ENCODE results near the gene SDSL. TPM values are rescaled to one million over a fixed set of nuclear protein-coding genes. Genes with fewer than 3 reads are reported as not detected.

Gene SDSL
- total RNA-seq, 2 donors from 2014 or later: 14.7 to 20.1 TPM

DNA sequence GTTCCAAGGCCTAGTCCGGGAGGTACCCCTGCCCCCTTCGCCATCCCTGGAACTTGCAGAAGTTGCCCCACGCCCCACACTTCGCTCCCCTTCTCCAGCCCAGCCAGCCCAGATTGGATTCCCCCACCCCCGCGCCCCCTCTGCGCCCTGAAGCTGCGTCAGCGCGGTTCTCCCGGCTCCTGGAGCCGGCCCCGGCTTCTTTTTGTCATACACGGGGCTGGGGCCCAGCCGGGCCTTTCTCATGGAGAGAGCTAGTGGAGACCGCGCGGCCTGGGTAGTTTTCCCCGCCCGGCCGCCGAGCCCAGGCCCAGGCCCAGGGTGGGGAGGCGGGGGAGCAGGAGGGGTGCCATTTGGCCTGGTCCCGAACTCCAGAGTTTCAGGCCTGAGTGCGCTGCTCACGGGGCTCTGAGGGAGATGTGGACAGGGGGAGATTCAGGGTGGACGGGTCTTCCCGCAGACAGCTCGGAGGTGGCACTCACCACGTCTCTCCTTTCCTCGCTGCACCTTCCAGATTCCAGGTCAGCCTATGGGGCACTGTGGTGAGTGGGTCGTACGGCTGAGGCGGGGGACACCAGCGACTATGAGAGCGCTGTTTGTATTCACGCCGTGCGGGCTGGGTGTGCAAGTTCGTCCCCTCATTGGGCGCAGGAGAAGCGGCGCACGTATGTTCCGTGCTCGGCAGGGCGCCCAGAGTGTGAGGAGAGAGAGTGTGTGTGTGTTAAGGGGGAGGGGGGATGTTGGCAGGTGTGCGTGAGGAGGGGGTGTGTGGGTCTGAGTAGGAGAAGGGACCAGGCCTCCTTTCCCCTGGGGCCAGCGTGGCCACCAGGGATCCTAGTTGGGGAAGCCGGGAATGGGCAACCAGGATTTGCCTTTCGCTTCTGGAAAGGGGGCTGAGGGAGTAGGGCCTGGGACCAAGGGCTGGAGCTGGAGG, 50.3 kb downstream of the SDSL start:
- intact Hi-C loops (cut with DNase I, micrococcal nuclease): no loop called here
- ATAC-seq: no peak
- DNase-seq: no peak

DNA sequence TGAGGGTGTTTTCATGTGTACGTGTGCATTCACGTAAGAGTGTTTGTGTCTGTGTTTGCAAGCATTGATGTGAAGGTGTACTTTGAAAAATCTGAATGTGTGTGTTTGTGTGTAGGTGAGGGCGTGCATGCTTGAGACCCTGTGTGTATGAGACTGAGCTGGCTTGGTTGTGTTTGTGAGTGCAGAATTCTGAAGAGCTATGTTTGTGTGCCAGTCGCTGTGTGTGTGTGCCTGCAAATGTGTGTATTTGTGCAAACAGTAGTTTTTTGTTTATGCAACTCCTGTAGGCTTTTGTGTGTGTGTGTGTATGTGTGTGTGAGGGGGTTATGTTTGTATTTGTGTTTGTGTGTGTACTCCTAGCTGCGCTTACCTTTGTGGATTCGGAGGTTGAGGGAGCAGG, 51.2 kb downstream of the SDSL start:
- DNase-seq: no peak
- no peak for ATAC-seq
- intact Hi-C loops (cut with DNase I, micrococcal nuclease): no loop called here

GRCh38 chr12:113473942-113474341, 51.8 kb downstream of the SDSL start:
- no peak for ATAC-seq
- DNase-seq: no peak
- intact Hi-C loops (cut with DNase I, micrococcal nuclease): no loop called here

DNA sequence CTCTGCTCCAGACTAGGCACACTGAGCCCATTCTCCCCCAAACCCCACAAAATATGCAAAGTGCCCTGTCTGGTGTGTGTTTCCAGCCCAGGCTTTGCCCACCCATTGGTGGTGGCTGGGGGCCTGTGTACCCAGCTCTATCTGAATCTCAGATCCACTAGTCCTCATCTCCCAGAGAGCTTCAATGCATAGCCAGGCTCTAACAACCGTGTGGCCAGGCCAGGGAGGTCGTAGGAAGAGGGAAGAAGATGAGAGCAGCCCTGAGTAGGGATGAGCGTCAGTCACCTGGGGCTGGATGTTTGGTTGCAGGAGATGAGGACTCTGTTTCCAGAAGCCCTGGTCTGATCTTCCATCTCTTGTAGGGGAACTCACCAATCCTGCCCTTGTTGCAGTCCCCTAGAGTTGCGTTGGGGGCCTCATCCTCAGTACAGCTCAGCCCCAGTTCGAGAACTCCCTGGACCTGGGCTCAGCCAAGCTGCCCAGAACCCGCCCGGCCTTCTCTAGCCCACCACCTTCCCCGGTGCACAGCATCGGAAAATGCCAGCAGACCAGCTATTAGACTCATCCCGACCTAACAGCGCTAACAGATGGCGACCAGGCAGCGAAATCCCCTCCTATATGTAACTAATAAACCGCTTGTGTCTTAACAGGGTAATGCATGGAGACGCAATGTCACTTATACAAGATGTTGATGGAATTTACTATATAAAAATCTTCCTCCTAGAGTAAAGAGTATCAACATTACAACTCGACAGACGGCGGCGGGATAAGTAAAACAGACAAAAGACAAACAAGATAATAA, 52.7 kb downstream of the SDSL start:
- intact Hi-C loops (cut with DNase I, micrococcal nuclease): no loop called here
- ATAC-seq: no peak
- DNase-seq: no peak

- no peak for DNase-seq
- no peak for ATAC-seq
- intact Hi-C loops (cut with DNase I, micrococcal nuclease): no loop called here
Observed at GRCh38 chr12:113475451-113476175, 53.4 kb downstream of the SDSL start.

GRCh38 chr12:113476176-113476986, 54.2 kb downstream of the SDSL start:
- no peak for ATAC-seq
- intact Hi-C loops (cut with DNase I, micrococcal nuclease): no loop called here

GRCh38 chr12:113477171-113477841, 55.1 kb downstream of the SDSL start:
- ATAC-seq (no peak), DNase-seq (no peak)
- intact Hi-C loops (cut with DNase I, micrococcal nuclease): no loop called here

More at GRCh38 chr12:113476176-113476986, 54.2 kb downstream of the SDSL start:
- no peak for DNase-seq

GRCh38 chr12:113477842-113478215, 55.6 kb downstream of the SDSL start:
- ATAC-seq: no peak
- DNase-seq: no peak
- intact Hi-C loops (cut with DNase I, micrococcal nuclease): no loop called here

DNA sequence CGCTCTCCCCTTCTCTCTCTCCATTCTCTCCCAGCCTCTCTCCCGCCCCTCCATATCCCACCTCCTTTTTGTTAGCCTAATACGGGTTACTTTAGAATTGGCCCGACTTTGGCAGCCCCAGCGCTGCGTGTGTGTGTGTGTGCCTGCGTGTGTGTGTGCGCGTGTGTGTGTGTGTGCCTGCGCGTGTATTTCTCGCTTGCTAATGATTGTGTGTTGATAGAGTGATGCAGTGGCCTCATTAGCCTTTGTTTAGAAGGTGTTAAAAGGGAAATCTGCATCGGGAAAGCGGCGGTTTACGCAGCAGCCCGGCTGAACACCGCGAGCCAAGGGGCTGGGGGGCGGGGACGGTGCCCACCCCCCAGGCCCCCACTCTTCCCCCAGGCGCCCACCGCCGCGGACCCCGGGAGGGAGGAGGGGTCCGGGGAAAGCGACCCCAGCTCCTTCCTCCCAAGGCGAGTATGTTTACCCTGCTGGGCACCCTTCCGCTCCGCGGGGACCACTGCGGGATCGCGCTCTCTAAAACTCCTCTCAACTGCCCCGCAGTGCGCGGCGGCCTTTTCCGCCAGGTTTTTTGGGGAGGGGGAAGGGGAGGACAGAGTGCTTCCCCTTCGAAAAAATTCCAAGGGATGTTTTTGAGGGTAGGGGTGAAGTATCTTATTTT, 56.3 kb downstream of the SDSL start:
- no peak for DNase-seq
- intact Hi-C loops (cut with DNase I, micrococcal nuclease): no loop called here
- ATAC-seq: no peak

DNA sequence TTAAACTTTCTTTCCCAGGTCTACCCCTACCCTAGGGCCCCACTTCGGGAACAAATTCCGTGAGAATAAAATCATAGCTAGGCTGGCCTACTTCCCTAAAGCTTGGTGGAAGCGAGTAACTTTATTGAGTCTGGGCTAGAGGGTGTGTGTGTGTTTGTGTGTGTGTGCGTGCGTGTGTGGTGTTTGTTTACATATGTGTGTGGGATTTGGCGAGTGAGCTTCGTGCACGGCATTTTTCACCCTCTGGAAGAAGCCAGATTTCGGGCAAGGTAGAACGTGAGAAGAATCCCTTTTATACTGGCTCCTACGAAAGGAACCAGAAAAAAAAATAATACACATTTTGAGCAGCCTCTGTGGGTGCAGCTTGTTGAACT, 57.0 kb downstream of the SDSL start:
- DNase-seq (no peak), ATAC-seq (no peak)
- intact Hi-C loops (cut with DNase I, micrococcal nuclease): no loop called here

DNA sequence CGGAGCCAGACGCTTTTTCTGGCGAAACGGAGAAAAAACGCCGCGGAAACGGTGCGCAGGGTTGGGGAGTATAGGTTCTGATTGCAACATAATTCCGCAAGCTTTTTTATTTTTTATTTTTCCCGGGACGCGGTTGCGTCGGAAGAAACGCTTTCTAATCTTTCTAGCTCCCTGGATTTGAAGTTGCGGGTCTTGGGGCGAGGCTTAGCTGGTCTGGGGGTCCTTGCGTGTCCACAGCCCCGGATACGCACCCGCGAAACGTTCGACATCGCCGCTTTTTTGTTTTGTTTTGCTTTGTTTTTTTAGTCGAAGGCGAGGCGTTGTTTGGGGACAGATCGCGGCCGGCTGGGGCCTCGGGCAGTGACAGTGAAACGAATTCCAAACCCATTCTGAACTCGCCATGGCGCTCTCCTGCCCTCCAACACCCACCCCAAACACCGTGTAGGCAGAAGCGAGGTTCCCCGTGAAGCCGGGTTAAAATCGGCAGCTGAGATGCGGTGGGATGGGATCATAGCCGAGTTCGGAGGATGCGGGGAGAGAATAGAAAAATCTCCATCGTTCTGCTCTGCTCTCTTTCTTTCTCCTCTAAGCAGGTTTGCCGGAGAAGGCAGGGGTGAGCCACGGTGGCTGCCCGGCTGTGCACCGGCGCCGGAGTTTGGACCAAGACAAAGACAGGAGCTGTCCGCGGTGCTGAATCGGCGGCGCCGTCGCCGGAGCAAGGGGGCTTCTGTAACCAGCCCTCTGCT, 57.6 kb downstream of the SDSL start:
- ATAC-seq (no peak), DNase-seq (no peak)
- intact Hi-C loops (cut with DNase I, micrococcal nuclease): no loop called here

GRCh38 chr12:113480336-113480971, 58.3 kb downstream of the SDSL start:
- intact Hi-C loops (cut with DNase I, micrococcal nuclease): no loop called here
- no peak for DNase-seq
- ATAC-seq: no peak

GRCh38 chr12:113482334-113482733, 60.2 kb downstream of the SDSL start:
- intact Hi-C loops (cut with DNase I, micrococcal nuclease): no loop called here
- no peak for DNase-seq
- no peak for ATAC-seq

DNA sequence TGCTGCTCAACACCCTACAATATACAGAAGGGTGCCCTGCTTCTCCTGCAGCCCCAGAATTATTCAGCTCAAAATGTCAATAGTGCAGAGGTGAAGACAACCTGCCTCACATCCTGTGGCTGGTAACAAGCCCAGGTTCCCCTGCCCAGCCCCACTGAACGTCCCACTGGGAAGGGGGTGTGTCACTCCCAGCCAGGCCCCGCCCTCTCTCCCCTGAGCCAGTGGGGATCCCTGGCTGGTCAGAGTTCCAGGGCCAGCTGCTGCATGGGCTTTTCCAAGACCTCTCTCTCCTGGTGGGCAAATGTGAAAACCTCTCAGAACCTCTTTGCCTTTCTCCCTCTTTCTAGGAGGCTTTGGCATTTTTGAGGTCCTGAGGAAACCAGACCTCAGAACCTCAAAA, 63.1 kb downstream of the SDSL start:
- ATAC-seq (no peak), DNase-seq (no peak)
- intact Hi-C loops (cut with DNase I, micrococcal nuclease): no loop called here

DNA sequence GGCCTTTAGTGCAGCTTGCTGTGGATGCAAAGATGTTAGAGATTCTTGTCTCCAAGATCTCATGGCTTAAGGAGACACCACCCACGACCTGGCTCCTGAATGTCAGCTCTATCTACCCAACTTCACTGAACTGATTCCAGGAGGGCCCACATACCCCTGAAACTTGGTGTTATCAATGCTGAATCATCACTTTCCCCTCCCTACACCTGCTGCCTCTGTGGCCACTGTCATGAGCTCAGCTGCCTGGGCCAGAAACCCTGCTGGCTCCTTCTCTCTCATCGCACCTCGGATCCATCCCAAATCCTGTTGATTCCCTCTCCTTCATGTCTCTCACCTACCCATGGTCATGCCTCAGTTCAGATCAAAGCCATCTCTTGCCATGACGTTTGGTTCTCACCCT, 64.5 kb downstream of the SDSL start:
- DNase-seq (no peak), ATAC-seq (no peak)
- intact Hi-C loops (cut with DNase I, micrococcal nuclease): no loop called here
